ENCODE results near the gene PARP12. TPM values are rescaled to one million over a fixed set of nuclear protein-coding genes. Genes with fewer than 3 reads are reported as not detected.
A peak's percentile ranks its signal among the peaks of the same experiment; 100 is the strongest.

The PARP12 gene
- total and polyA plus RNA-seq, 2 of the 8 experiments (the other 6 are each of a cell fraction or from before 2014, with no cell fraction given): 9.0 to 21.5 TPM

DNA sequence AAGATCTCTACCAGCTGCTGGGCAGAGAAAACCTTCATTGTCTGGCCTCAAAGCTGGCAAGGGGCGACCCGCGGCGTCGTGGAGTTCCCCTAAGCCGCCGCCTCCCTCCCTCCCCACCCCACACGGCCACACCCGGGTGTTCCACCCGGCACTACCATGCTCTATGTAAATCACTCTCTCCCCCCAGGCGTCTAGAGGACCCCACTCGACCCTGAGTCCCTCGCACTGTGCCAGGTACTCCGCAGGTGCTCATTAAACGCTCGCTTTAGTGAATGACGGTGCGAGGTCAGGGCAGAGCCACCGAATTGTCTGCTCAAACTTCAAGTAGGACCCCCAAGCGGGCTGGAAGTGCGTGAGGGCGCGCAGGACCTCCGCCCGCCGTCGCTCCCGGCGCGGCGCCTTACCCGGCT lies 628 bp downstream of the PARP12 start:
- Histone ChIP-seq H3K4me3 (ENCODE audit: extremely low read depth in 1 of 4, insufficient read depth in 2 of 4, low read depth in 3 of 4, low read length in 4 of 4) (peak overlapping the region; percentile 53 to 66 (median 62)), H3K27ac (ENCODE audit: low read depth, low read length) (no peak overlapping the region), H2BK120ac (replicated peaks; ENCODE audit: low read depth, low read length) (no peak overlapping the region), H3K14ac (ENCODE audit: insufficient read length) (no peak overlapping the region), H4K91ac (replicated peaks; ENCODE audit: insufficient read length, low read length) (no peak overlapping the region), H3K4ac (replicated peaks; ENCODE audit: insufficient read length, low read depth, low read length) (peak overlapping the region; percentile 41), H4K8ac (ENCODE audit: extremely low read depth, insufficient read depth, low read length) (peak overlapping the region; percentile 98), H3K4me1 (replicated peaks in 1 of 4; ENCODE audit: control insufficient read depth in 3 of 4, insufficient read depth in 4 of 4, low read length in 3 of 4) (peaks cover 0 to 2% (median 0%) of the 10 kb centered on the region in 4 experiments; a peak in 2 of 7 replicates), H3K23ac (ENCODE audit: insufficient read length) (no peak overlapping the region), H3K4me2 (ENCODE audit: insufficient read depth in 1 of 2, low read depth in 2 of 2, low read length in 2 of 2) (peak overlapping the region; percentile 68 to 77), H2BK12ac (ENCODE audit: low read depth, low read length) (no peak overlapping the region), H3K9me3 (ENCODE audit: insufficient read depth in 2 of 2, low read depth in 1 of 2, low read length in 1 of 2) (no peaks in the 10 kb centered on the region), H3K23me2 (ENCODE audit: low read depth, low read length) (peaks cover 5% of the 10 kb centered on the region; the same call in 1 of the 2 replicates), H3K56ac (replicated peaks; ENCODE audit: insufficient read length, low read depth, low read length) (no peak overlapping the region), H2BK5ac (ENCODE audit: low read depth, low read length) (no peak overlapping the region), H2AFZ (ENCODE audit: low read length) (no peak overlapping the region), H4K20me1 (replicated peaks in 1 of 2; ENCODE audit: control insufficient read depth in 1 of 2, insufficient read depth in 2 of 2, low read length in 2 of 2) (no peaks in the 10 kb centered on the region), H3K79me2 (ENCODE audit: control insufficient read depth in 1 of 2, insufficient read depth in 2 of 2, low read length in 2 of 2) (no peaks in the 10 kb centered on the region), H4K5ac (ENCODE audit: insufficient read length, low read depth, low read length) (no peak overlapping the region), H3K36me3 (ENCODE audit: control insufficient read depth in 2 of 4, insufficient read depth in 4 of 4, low read length in 3 of 4) (no peaks in the 10 kb centered on the region), H2BK20ac (ENCODE audit: low read length) (no peak overlapping the region), H3K18ac (ENCODE audit: extremely low read depth, low read length) (no peak overlapping the region), H2BK15ac (ENCODE audit: low read length) (no peak overlapping the region), H3K27me3 (replicated peaks in 1 of 4; ENCODE audit: control insufficient read depth in 3 of 4, extremely low read depth in 1 of 4, insufficient read depth in 3 of 4, low read length in 3 of 4) (peaks cover 0 to 29% (median 24%) of the 10 kb centered on the region in 4 experiments; a peak in 6 of 7 replicates), H3K79me1 (ENCODE audit: low read depth, low read length) (no peaks in the 10 kb centered on the region), H2AK5ac (ENCODE audit: low read depth, low read length) (no peak overlapping the region), H3K9ac (replicated peaks in 1 of 4; ENCODE audit: extremely low read depth in 1 of 4, low read depth in 3 of 4, low read length in 3 of 4) (peak overlapping the region in 2 of 4 experiments; percentile 54 to 76; a peak in 4 of 7 replicates)
- TF ChIP-seq RXRA (IDR thresholded peaks at IDR 0.05; ENCODE audit: insufficient read depth, low read depth, low read length) (no peak), TAF7 (optimal IDR thresholded peaks at IDR 0.05; ENCODE audit: borderline replicate concordance, low read depth, low read length) (no peak), EZH2 (IDR thresholded peaks at IDR 0.05; ENCODE audit: low read depth, low read length, severe bottlenecking) (peak; percentile 19), TAF1 (IDR thresholded peaks at IDR 0.05; ENCODE audit: low read depth, low read length) (no peak), CBX5 (IDR thresholded peaks at IDR 0.05; ENCODE audit: low read depth, low read length) (no peak), RNF2 (IDR thresholded peaks at IDR 0.05; ENCODE audit: borderline replicate concordance, low read depth, low read length, missing control alignments, poor library complexity, severe bottlenecking) (no peak), SAP30 (IDR thresholded peaks at IDR 0.05; ENCODE audit: insufficient read depth, insufficient replicate concordance, low read length) (no peak)
- TF ChIP-seq, protein P1, sequence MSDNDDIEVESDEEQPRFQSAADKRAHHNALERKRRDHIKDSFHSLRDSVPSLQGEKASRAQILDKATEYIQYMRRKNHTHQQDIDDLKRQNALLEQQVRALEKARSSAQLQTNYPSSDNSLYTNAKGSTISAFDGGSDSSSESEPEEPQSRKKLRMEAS (IDR thresholded peaks at IDR 0.05): 0 out of 2 replicates have a peak, but pooled peaks have one; percentile 34
- POLR2A ChIA-PET (ENCODE audit: partially characterized antibody): interaction anchor here (0.6 to 1.0 kb wide), 2 partner anchors 17 to 20 kb away, joined by 4 read pairs; no protein-coding TSS in a partner anchor
- CTCF ChIA-PET (ENCODE audit: partially characterized antibody): interaction anchor here (1.3 kb wide), 1 partner anchor 17 kb away, joined by 4 read pairs; no protein-coding TSS in a partner anchor
- FAIRE-seq (no peak), DNase-seq (ENCODE audit: low read depth in 1 of 2, low spot score in 2 of 2) (peak in 1 of 2 experiments; percentile 51)
- 7% methylated on average over 22 of the region's 32 CpGs; no CpG with 5 or more reads in 1 of the 2 experiments for WGBS, 2 experiments (ENCODE audit: extremely low coverage in 1 of 2, insufficient coverage in 1 of 2, insufficient read length in 1 of 2, insufficient replicate concordance in 2 of 2, low coverage in 1 of 2, low lambda C conversion rate in 2 of 2, missing lambda C conversion rate in 1 of 2)

Data from H1 (cell line).